ENCODE data around the gene STIMATE.

GRCh38 chr3:52827866-52828376 is 69.4 kb downstream of the STIMATE start:
- TF ChIP-seq CTCF (IDR thresholded peaks at IDR 0.05; ENCODE audit: insufficient read depth, low read depth, low read length) (no peak), EZH2 (IDR thresholded peaks at IDR 0.05; ENCODE audit: insufficient read depth, low read length) (no peak)
